Femur (tissue), 1 donor: ENCODE data around the gene COL6A5.

Experiments used
- DNase-seq: peaks from one replicate; pipeline ENCODE4 v3.0.0-alpha.2; 2017

Gene COL6A5

GRCh38 chr3:130456540-130456939 lies 111.1 kb downstream of the COL6A5 start:
- no peak for DNase-seq

DNA sequence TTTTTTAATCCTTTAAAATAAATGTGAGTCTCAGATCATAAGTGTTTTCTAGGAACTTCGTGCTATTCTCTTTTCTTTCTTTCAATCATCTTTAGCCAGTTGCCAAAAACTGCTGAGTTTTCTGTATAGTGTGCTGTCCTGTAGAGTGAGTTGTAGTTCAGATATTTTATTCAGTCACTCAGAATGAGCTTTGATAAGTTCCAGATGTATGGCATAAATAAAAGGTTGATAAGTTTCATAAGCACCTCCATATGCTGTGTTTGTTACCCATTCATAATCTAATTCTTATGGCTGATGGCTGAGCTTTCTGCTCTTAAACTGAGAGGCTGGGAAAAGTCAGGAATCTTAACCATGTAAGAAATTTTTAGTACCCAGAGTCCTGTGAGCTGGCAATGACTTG lies 112.2 kb downstream of the COL6A5 start:
- DNase-seq, result no peak

DNA sequence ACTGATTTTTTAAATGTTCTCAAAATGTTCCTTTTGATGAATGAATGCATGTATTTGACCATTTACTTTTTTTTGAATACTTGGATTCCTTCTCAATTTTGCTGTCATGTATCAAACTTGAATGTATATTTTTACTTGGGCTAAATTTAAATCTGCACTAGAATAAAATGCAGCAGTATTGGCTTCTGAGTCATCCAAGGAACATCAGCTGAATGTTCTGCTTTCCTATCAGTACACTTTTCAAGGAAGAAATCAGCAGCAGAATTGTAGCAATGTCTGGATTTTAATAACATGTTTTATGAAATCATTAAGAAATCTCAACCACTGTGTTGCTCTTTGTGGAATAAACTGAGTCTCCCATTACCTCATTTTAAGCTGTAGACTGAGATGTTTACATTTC lies 114.5 kb downstream of the COL6A5 start:
- DNase-seq, result no peak

DNA sequence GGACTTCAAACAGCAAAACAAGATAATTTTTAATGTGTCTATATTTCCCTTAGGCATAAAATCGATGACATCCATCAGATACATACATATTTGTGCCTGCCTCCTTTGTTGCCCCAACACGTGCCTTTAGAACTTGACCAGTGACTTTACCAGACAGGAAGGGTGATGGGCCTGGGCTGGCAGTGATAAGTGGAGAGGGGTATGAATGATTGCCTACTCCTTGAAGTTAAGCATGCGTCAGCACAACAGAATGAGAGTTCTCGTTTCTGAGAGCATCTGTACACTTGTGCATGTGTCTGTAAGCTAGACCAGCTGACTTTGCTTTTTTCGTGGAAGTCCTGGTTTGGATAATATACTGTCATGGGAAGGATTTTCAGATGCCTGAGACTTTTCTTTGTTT lies 116.6 kb downstream of the COL6A5 start:
- DNase-seq, result no peak

- no peak for DNase-seq
Measured at GRCh38 chr3:130463221-130463620, 117.7 kb downstream of the COL6A5 start.

GRCh38 chr3:130465521-130465920 lies 120.0 kb downstream of the COL6A5 start:
- no peak for DNase-seq

GRCh38 chr3:130468311-130468710 lies 122.8 kb downstream of the COL6A5 start:
- no peak for DNase-seq

- DNase-seq, result no peak
Measured at GRCh38 chr3:130470126-130470525, 124.7 kb downstream of the COL6A5 start.

DNA sequence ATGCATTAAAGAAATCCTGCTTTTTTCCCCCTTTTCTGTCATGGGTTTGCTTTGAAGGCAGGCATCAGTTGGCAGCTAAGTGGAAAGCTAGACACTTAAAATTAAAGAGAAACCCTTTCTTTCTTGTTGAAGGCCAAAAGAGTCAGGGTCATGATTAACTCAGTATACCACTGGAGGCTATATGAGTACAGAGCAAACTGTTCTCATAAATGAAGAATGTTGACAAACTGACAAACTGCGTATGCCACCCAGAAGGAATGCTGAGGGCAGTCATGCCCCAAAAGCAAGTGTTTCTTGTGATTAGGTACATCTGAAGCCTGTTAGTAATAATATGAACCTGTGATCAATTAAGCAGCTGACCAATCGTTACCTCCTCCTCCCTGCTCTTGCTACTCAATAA lies 127.9 kb downstream of the COL6A5 start:
- DNase-seq, result no peak

- DNase-seq, result peak; percentile 71
Measured at GRCh38 chr3:130480736-130481135, 135.3 kb downstream of the COL6A5 start.

DNA sequence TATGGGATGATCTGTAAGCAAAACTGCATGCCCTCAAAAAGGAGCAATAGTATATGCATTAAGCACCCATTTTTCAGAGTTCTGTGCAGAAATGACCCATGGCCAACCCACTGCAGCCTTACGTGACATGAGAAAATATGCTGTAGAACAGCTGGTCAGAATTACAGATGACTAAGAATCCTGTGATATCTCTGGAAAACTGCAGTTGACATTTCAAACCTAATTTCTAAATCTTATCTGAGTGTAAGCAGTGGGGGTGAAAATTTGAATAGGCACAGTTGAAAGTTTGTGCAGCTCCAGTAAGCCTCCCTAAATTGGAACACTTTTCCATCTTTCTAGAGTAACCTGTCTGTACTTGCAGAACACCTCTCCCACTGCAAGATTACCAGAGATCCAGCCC lies 142.8 kb downstream of the COL6A5 start:
- DNase-seq, result no peak

GRCh38 chr3:130488769-130489450 lies 143.4 kb downstream of the COL6A5 start:
- no peak for DNase-seq

GRCh38 chr3:130490241-130490640 lies 144.8 kb downstream of the COL6A5 start:
- DNase-seq, result peak; percentile 27

DNA sequence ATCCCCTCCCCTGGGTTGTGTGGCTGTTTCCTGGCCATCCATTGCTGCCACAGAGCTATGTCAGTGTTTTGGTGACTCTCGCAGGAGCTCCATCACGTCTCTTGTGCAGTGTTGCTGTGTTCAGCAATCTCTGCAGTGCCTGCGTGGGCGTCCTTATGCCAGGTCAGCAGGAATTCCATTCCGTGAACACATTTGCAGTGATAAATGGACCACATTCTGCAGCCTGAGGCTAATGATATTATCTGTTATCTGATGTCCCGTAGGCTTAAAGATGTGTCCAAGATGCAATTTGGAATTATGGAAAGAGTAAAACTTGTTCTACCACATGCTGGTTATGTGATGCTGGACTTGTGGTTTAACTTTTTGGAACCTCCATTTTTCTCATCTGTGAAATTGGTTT lies 146.0 kb downstream of the COL6A5 start:
- no peak for DNase-seq

DNA sequence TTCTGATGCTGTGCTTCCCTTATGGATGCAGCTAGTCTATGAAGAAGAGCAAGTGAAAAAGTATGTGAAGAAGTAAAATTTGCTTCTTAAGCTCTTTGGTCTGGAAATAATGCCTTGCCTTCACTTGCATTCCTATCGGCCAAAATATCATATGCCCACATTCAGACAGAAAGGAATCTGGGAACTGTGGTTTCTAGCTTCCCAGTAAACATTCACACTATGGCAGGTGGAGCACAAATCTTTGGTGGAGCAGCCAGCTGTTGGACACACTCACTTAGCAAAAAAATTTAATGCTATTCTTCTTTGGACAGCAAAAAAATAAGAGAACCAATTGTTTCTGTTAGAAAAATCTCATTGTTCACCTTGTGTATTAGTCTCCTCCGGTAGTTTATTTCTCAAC lies 159.2 kb downstream of the COL6A5 start:
- no peak for DNase-seq

- no peak for DNase-seq
Measured at GRCh38 chr3:130506031-130506430, 160.6 kb downstream of the COL6A5 start.

GRCh38 chr3:130507746-130508145 lies 162.3 kb downstream of the COL6A5 start:
- no peak for DNase-seq

DNA sequence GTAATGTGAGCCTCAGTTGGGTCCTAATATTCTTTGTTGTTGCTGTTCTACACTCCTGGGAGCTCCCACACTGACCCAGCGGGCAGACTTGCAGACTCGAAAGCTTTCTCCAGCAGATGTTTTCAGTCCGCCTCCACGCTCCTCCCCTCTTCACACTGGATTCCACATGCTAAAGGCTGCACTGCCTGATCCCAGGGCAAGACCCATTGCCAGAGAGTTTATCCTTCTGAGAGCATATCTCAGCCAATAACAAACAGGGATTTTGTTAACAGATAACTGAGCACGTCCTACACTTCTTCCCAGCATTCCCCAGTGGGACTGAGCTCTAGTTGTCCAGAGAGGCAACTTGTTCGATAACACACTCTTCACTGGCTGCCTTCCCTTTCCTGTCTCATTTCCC lies 163.5 kb downstream of the COL6A5 start:
- DNase-seq, result peak; percentile 78

DNA sequence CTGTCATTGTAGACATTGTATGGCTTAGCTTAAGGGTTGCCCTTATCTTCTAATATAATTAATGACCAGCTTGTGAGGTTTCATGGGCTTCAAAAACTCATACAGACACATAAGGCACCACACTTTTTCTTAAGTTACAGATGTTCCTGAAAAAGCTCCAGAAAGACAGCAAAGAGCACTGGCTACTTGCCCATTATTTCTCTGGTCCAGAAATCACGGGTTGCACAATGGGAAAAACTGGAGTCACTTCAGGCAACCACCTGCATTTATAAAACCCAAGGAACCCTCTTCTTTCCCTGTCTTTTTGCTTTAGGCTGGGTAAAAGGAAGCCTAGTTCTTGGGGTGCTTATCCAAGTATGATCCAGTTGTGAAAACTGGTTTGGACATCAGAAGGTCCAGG lies 169.2 kb downstream of the COL6A5 start:
- DNase-seq, result no peak

- no peak for DNase-seq
Measured at GRCh38 chr3:130515755-130516154, 170.3 kb downstream of the COL6A5 start.

DNA sequence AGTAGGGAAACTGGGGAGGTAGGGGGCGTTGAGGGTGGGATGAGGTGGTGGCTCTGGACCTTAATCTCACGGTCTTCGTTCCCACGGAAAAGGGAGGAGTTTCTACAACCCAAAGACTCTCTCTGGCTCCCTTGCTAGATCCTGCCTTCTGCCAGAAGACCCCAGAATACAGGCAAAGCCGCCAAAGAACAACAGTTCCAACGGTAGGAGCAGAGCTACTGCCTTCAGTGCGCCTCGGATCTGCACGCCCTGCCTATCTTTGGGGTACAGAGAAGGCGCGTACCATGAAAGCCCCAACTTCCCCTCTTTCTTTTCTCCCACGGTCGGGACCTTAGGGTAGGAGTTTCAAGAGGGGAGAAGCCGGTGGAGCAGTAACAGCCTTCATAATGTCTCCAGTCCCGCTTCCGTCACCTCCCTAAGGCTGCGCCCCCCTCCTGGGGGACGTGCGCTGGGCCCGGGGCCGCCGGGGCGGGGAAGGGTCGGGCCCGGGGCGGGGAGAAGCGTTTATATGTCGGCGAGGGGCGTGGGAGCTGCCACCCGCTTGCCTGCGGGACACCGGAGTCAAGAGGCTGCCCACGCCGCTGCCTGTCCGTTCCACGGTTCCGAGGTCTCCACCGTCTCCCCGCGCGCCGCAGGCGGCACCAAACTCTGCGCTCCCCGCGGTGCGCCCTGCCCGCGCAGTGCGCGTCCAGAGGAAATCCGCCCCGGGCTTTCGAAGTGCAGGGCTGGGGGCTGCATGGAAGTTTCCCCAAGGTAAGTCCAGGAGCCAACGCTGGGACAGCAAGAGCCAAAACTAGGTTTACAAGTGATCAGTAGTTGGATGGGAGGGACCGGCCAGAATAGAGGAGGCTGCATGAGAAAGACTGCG lies 171.4 kb downstream of the COL6A5 start, which contains the start of gene COL6A6:
COL6A6 (plus strand) TSS at position 533 of the 868 bp plus-strand sequence. CDS start 43,188 bp downstream, outside the sequence.
- peak; percentile 48 for DNase-seq

DNA sequence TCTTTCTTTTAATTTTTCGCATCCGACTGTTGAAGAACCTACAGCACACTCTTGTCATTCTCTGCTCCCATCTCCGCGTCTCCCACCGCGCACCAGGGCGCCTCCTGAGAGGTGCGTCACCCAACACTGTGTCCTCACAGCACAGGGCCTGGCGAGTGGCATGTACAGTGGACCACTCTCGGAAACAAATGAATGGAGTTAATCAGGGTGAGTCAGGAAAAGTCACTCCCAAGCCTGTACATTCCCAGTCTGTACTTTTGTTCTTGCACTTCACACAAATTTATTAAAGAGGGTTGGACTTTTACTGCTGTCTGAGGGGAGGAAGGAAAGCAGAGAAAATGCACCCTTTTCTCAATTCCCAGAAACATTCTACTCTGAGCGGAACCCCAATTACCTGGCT lies 172.1 kb downstream of the COL6A5 start:
- peak; percentile 37 for DNase-seq

GRCh38 chr3:130519754-130520153 lies 174.3 kb downstream of the COL6A5 start:
- no peak for DNase-seq

DNA sequence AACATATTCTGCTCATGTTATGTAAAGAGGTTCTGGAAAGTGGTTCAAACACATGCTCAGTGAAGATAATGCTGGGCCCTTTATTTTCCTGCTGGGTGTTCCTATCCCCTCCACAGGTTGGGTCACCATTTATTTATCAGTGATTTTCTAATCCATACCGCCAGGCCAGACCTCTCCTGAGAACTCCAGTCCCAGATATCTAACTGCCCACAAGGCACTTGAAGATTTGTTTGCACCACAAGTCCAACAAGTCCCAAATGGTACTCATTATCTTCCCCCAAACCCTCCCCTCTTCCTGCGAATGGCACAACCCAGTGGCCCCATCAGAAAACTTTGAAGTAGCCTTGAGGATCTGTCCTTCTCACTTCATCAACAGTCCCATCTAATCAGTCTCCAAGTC lies 176.9 kb downstream of the COL6A5 start:
- DNase-seq, result no peak
